ENCODE measurements around the gene ALDH16A1. TPM values are rescaled to one million over a fixed set of nuclear protein-coding genes. Genes with fewer than 3 reads are reported as not detected.

The ALDH16A1 gene
- total and polyA plus RNA-seq, 2 of the 8 experiments (the other 6 are each of a cell fraction or from before 2014, with no cell fraction given): 30.5 to 34.3 TPM

DNA sequence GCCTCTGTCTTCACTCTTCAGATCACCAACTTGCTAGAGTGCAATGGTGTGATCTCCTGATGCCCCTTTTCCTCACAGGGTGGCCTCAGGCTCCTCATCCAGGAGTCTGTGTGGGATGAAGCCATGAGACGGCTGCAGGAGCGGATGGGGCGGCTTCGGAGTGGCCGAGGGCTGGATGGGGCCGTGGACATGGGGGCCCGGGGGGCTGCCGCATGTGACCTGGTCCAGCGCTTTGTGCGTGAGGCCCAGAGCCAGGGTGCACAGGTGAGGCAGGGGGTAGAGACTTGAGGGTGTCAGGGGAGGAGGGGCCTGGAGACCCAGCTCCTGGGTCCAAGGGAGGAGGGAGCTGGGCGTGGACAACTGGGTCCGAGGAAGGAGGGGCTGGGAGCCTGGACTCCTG is 9.5 kb downstream of the ALDH16A1 start:
- H2AFZ ChIP-seq (ENCODE audit: low read length): no peak overlapping the region
- H3K56ac ChIP-seq (replicated peaks; ENCODE audit: insufficient read length, low read depth, low read length): no peak overlapping the region
- H2BK12ac ChIP-seq (ENCODE audit: low read depth, low read length): no peak overlapping the region
- H3K23me2 ChIP-seq (ENCODE audit: low read depth, low read length): no peaks in the 10 kb centered on the region
- 93% methylated on average over 10 of the region's 12 CpGs; no CpG with 5 or more reads in 1 of the 2 experiments for WGBS, 2 experiments (ENCODE audit: extremely low coverage in 1 of 2, insufficient coverage in 1 of 2, insufficient read length in 1 of 2, insufficient replicate concordance in 2 of 2, low coverage in 1 of 2, low lambda C conversion rate in 2 of 2, missing lambda C conversion rate in 1 of 2)
- no peak overlapping the region for H4K91ac ChIP-seq (replicated peaks; ENCODE audit: insufficient read length, low read length)
- H4K5ac ChIP-seq (ENCODE audit: insufficient read length, low read depth, low read length): no peak overlapping the region
- TF ChIP-seq RNF2 (IDR thresholded peaks at IDR 0.05; ENCODE audit: borderline replicate concordance, low read depth, low read length, missing control alignments, poor library complexity, severe bottlenecking) (no peak), SRF (IDR thresholded peaks at IDR 0.05; ENCODE audit: low read depth, low read length) (no peak), MAFK (IDR thresholded peaks at IDR 0.05; ENCODE audit: low read depth, low read length) (no peak), SIN3A (conservative IDR thresholded peaks at IDR 0.05 in 1 of 2, IDR thresholded peaks at IDR 0.05 in 1 of 2; ENCODE audit: low read depth in 1 of 2, low read length in 2 of 2) (no peak), TCF12 (IDR thresholded peaks at IDR 0.05; ENCODE audit: low read depth, low read length) (no peak), CHD1 (IDR thresholded peaks at IDR 0.05; ENCODE audit: low read depth, low read length) (no peak)
- TF ChIP-seq, protein P1, sequence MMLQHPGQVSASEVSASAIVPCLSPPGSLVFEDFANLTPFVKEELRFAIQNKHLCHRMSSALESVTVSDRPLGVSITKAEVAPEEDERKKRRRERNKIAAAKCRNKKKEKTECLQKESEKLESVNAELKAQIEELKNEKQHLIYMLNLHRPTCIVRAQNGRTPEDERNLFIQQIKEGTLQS (IDR thresholded peaks at IDR 0.05; ENCODE audit: insufficient read depth, low read depth, low read length): no peak
- no peak overlapping the region for H3K4me3 ChIP-seq (ENCODE audit: extremely low read depth in 1 of 4, insufficient read depth in 2 of 4, low read depth in 3 of 4, low read length in 4 of 4)
- peaks cover 0 to 17% (median 6%) of the 10 kb centered on the region in 4 experiments; a peak in 4 of 8 replicates for H3K36me3 ChIP-seq (ENCODE audit: control insufficient read depth in 2 of 4, insufficient read depth in 4 of 4, low read length in 3 of 4)
- no peak overlapping the region for H2BK15ac ChIP-seq (ENCODE audit: low read length)
- no peak overlapping the region for H3K9ac ChIP-seq (replicated peaks in 1 of 4; ENCODE audit: extremely low read depth in 1 of 4, low read depth in 3 of 4, low read length in 3 of 4)
- H3K4ac ChIP-seq (replicated peaks; ENCODE audit: insufficient read length, low read depth, low read length): no peak overlapping the region
- H3K4me2 ChIP-seq (ENCODE audit: insufficient read depth in 1 of 2, low read depth in 2 of 2, low read length in 2 of 2): no peak overlapping the region
- no peak overlapping the region for H3K18ac ChIP-seq (ENCODE audit: extremely low read depth, low read length)
- no peaks in the 10 kb centered on the region for H3K79me2 ChIP-seq (ENCODE audit: control insufficient read depth in 1 of 2, insufficient read depth in 2 of 2, low read length in 2 of 2)
- no peak for DNase-seq (ENCODE audit: low read depth in 1 of 2, low spot score in 2 of 2)
- H3K14ac ChIP-seq (ENCODE audit: insufficient read length): no peak overlapping the region
- H3K27ac ChIP-seq (ENCODE audit: low read depth, low read length): no peak overlapping the region
- no peaks in the 10 kb centered on the region for H3K9me3 ChIP-seq (ENCODE audit: insufficient read depth in 2 of 2, low read depth in 1 of 2, low read length in 1 of 2)
- POLR2A ChIA-PET (ENCODE audit: partially characterized antibody): no interaction called here
- H3K23ac ChIP-seq (ENCODE audit: insufficient read length): no peak overlapping the region
- H4K8ac ChIP-seq (ENCODE audit: extremely low read depth, insufficient read depth, low read length): no peak overlapping the region
- no peaks in the 10 kb centered on the region for H4K20me1 ChIP-seq (replicated peaks in 1 of 2; ENCODE audit: control insufficient read depth in 1 of 2, insufficient read depth in 2 of 2, low read length in 2 of 2)
- FAIRE-seq: no peak
- no peak overlapping the region for H2BK120ac ChIP-seq (replicated peaks; ENCODE audit: low read depth, low read length)
- H2AK5ac ChIP-seq (ENCODE audit: low read depth, low read length): no peak overlapping the region
- H3K27me3 ChIP-seq (replicated peaks in 1 of 4; ENCODE audit: control insufficient read depth in 3 of 4, extremely low read depth in 1 of 4, insufficient read depth in 3 of 4, low read length in 3 of 4): no peaks in the 10 kb centered on the region
- no peaks in the 10 kb centered on the region for H3K4me1 ChIP-seq (replicated peaks in 1 of 4; ENCODE audit: control insufficient read depth in 3 of 4, insufficient read depth in 4 of 4, low read length in 3 of 4)
- no peak overlapping the region for H2BK20ac ChIP-seq (ENCODE audit: low read length)
- H2BK5ac ChIP-seq (ENCODE audit: low read depth, low read length): no peak overlapping the region
- H3K79me1 ChIP-seq (ENCODE audit: low read depth, low read length): no peaks in the 10 kb centered on the region; the same call in 1 of the 2 replicates
- CTCF ChIA-PET (ENCODE audit: partially characterized antibody): interaction anchor here (4.8 kb wide), 1 partner anchor 10 kb away, joined by 28 read pairs; the partner anchor contains the start of gene FLT3LG

Measured in H1 (cell line).